Midbrain (tissue), 1 donor: ENCODE data around the gene LEMD1.

ENCODE experiments used
- DNase-seq: peaks from one replicate; lab custom pipeline; 2025; lab: John Stamatoyannopoulos, UW

LEMD1 gene

DNA sequence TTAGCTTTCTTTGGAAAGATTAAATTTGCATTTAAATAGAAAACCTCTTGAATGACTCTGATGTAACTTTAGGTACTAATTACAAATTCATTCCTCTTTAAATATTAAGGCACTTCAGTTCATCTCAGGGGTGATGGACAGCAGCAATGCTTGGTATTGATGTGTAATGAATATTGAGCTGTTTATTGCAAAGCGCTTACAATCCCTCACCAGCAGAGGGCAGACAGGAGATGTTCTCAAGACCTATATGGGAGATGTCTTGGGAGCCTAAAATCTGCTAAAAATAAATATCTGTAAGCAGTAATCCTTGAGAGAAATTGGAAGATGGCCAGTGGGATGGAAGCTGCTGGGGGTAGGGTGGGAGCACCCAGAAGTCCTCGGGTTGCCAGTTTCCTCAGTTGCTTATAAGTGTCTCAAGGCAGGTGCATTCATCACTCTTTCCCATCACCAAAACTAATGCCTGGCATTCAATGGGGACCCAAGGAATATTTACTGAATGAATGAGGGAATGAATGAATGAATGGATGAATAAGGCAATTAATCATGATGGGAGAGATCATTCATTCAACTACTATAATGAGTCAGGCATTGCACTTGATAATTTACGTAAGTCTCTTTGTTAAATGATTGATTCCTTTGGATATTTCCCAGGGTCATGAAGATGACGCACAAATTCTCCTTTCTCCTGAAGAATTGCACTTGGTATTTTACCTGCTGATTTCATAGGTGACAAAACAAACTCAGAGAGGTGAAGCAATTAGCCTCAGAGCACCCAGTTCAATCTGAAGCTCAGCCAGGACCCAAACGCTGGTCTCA is 67.4 kb downstream of the LEMD1 start:
- peak; percentile 77 for DNase-seq

DNA sequence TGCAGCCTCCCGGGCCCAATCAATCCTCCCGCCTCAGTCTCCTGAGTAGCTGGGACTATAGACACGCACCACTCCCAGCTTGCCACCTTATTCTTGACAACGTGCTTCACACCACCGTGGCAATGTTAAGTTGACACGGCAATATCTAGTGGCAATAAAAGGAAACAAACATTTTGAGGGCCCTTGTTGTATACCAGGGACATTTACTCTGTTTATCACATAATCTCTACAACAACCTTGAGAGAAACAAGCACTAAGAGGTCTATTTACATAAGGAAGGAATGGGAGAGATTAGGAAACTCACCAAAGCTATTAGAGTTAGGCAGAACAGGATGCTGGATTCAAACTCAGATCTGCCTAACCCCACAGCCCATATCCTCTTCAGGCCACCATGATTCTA is 68.2 kb downstream of the LEMD1 start:
- no peak for DNase-seq

DNA sequence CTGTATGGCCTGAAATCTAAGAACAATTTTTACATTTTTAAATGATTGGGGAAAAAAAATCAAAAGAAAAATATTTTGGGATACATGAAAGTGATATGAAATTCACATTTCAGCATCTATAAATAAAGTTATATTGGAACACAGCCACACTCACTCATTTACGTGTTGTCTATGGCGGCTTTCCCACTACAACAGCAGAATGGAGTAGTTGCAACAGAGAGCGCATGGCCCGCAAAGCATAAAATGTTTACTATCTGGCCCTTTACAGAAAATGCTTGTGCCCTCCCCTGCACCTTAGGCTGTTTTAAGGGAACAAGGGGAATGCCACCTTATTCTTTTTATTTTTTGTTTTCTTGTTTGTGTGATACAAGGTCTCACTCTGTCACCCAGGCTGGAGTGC is 68.7 kb downstream of the LEMD1 start:
- no peak for DNase-seq

DNA sequence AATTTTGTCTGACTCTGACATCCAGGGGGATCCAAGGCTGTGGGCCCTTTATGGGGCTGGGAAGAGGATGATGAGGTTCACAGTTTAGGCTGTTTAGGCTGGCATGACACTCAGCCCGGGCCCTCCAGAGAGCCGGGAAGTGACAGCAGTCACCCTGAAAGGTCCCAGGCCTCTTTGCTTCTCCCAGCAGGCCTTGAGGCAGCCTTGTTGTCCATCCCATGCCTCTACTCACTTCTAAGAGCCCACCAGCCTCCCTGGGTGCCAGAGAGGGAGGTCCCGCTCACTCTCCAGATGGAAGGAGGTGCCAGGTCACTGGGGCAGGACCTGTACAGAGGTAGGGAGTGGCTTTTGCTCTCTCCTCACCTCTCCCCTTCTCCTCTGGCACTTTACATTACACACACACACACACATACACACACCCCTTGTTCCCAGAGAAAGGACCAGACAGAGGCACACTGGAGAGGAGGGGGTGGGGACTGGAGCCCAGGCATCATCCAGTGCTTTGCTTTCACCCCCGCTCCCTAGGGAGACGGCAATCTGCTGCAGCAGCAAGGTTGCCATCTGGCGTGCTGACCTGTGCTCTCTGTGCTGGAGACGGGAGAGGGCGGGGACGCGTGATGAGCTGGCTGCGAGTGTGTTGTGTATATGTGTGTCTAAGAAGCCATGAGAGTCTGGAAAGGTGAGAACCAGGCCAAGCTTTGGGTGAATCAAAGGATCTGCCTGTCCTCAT is 69.7 kb downstream of the LEMD1 start:
- DNase-seq: no peak

DNA sequence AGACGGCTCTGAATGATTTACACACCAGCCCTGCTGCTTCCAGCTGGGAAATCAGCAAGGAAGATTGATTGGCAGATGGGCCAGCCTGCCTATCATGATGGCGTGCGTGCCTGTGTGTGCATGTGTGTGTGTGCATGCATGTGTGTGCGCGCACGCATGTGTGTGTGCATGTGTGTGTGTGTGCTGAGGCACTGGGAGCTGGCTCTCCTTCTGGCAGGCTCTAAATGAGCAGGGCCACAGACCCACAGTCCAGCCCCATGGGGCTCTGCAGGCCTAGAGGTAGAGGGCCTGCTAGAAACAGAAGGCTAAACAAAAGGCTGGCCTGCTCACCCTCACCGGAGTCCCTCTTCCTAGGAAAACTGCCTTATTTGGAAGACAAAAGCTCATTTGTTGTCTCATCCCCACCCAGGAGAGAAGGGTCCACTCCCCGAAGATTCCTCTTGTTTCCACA is 71.1 kb downstream of the LEMD1 start:
- no peak for DNase-seq

DNA sequence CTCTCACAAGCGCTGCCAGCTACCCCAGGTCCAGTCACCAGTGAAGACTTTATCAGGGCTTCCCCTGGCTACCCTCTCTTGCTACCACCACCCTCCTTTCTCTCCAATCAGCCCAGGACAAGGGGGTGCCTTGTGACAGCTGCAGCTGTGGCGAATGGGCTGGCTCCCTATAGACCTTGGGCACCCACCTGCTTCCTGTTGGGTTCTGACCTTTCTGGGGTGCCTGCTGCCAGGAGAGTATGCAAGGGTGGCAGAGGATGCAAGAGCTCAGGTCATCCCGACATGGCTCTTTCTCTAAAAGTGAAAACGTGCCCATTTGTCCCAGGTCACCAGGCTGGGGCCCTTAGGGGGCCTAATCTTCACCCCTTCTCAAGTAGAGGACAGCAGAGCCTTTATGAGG is 71.7 kb downstream of the LEMD1 start:
- DNase-seq: no peak

DNA sequence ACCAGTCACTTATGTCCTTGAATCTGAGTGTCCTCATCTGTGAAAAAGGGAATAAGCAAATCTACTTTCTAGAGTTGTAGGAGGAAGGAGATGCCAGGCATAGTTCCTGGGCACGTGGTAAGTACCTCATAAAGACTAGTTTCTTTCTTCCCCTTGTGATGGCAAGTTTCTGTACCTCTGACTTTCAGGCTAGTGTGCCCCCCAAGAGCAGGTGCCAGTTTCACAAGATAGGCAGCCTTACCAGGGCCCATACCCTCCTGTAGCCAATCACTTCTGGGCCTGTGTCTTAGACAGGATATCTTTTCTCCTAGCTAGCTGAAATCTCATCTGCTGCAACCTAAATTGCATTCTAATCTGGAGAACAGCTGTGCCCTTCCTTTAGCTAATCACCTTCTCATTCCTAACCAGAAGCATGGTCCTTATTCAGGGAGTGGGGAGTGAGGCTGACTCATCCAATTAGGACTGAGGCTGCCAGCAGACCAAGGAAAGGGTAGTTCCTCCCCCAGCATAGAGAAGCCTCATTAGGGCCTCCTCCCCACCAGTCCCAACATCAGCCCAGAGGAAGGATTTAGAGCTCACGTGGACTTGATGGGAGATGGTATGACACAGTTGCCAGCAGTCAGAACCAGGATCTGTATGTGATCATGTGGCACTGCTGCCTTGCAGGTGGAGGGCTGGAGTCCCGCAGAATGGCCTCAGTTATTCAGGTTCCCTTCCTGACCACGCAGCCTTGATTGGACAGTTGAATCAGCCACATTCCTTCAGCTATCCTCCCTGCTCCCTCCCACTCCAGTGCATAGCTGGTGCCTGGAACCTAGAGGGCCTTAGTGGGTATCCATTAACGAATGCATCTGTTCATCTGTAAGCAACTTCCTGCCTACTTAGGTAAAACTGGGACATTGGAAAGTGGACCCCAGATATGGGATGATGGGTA is 73.0 kb downstream of the LEMD1 start:
- DNase-seq: no peak

DNA sequence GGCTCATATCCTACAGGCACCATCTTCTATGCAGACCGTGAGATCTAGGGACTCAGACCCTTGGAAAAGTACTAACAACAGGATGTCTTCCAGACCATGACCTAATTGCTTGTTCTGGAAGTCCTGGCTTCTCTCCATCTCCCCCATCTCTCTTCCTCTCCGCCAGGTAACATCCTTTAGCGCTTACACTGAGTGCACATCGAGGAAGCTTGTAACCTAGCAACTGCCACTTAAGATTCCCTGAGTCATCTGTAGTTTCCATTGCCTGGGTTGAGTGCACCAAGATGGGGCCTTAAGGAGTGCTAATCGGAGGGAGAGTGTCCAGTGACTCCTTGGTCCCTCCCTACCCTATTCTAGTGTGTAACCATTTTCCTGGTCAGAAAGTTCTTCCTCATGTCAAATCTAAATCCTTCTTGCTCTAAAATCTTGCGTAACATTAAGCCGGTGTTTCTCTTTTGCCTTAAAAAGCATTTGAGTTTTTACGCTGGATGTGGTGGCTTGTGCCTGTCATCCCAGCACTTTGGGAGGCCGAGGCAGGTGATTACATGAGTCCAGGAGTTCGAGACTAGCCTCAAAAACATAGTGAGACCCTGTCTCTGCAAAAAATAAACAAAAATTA is 74.8 kb downstream of the LEMD1 start:
- no peak for DNase-seq

DNA sequence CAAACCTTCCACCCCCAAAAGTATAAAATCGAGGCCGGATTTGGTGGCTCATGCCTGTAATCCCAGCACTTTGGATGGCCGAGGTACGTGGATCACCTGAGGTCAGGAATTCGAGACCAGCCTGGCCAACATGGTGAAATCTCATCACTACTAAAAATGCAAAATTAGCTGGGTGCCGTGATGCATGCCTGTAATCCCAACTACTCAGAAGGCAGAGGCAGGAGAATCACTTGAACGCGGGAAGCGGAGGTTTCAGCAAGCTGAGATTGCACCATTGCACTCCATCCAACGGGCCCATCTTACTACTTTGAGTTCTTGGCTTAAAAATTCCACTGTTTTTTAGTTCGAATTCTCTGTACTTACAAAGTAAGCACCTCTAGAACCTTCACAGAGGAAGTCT is 76.1 kb downstream of the LEMD1 start:
- no peak for DNase-seq

DNA sequence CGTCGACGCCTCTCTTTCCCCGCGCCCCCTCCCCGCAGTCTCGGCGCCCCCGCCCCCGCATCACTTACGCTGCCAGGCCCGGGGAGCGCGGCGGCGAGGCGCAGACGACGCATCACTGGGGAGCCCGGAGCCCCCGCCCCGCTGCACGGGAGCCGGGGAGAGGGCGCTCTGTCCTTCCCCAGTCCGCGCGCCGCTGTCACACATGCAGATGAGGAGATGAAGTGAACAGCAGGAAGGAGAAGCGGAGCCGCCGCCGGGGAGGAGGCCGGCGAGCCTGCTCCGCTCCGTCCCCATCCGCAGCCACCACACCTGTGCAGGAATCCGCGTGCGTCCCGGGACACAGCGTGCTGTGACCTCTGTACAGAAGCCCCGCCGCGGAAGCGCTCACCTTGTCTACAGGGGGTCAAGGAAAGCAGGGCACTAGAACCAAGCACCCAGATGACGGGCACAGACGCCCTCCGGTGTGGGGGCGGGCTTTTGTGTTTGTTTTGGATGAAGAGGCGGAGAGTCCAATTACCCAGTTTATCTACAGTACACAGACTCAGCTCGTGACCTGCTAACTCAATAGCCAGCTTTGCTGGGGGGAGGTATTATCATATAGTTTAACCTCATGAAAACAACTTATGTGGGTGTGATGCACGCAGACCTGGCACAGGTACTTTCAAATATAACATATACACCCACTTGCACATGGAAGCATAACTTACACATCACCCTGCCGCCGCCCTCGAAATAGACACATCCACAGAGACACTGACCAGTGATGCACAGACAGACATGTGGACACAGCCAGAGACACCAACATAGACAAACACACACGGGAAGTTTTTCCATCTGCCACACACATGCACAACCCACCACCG is 77.6 kb downstream of the LEMD1 start:
- DNase-seq: no peak

DNA sequence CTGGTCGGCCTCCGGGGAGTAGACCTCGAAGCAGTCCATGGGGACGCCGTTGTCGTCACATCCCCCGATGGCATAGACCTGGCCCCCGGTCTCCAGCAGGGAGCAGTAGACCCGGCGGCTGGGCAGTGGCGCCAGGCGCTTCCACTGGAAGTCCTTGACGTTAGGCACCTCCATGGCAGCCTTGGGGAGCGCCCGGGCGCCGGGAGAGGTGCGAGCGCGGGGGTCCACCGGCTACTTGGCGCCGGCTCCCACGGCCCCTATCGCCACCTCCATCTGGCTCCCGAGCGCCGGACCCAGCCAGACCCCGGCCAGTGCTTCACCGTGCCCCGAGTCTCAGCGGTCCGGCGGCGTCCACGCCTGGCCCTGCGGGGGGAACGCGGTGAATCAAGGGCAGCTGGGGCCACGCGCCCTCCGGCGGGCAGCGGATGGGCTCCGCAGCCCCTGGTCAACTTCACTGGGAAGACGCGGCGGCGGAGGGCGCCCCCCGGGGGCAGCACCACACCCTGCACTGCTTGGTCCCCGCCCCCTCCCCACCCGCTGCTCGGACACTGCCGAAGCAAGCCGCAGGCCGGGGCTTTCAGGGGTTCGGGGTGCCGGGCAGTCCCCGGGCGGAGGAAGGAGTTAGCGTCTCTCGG is 78.3 kb downstream of the LEMD1 start:
- DNase-seq: no peak

DNA sequence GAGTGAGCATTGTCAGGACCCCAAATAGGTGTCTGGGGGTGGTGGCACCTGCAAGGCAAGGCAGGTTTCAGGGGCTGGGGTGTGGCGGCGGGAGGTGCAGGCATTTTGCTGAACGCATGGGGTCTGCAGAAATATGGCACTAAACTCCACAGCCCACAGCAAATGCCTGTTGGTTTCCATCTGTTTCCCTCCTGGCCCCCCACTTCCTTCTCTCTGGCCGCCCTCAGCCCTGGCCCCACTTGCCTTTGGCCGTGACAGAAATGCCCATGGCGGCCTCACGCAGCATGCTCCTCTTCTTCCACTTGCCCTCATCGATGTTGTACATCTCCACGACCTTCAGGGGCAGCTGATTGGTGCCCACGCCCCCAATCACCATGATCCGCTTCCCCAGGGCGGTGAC is 78.9 kb downstream of the LEMD1 start:
- no peak for DNase-seq

DNA sequence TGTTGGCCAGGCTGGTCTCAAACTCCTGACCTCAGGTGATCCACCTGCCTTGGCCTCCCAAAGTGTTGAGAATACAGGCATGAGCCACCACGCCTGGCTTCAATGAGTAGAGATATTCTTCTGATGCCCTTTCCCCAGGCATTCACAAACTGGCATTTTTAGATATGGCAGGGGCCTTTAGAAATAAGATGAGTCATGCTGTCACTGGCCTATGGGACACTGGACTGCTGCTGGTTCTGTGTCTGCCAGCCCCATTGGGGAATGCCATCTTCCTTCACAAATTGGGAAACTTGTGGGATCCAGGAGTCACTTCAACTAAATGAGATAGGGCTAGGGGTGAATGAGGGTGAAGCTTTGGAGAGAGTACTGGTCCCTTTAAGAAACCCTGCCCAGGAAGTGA is 81.2 kb downstream of the LEMD1 start:
- no peak for DNase-seq

DNA sequence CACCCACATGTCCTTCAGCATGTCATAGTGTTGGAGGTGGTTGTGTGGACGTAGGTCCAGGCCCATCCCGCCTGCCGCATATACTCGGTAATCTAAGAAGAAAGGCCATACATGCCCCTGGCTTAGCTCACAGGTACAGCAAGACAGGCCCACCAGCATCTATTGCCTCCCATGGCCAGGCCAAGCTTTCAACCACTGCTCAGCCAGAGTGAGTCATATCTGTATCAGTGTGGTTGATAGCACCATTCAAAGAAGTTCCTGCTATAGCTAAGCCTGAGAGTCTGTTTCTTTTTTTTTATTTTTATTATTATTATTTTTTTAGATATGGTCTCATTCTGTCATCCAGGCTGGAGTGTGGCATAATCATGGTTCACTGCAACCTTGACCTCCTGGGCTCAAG is 82.1 kb downstream of the LEMD1 start:
- no peak for DNase-seq

DNA sequence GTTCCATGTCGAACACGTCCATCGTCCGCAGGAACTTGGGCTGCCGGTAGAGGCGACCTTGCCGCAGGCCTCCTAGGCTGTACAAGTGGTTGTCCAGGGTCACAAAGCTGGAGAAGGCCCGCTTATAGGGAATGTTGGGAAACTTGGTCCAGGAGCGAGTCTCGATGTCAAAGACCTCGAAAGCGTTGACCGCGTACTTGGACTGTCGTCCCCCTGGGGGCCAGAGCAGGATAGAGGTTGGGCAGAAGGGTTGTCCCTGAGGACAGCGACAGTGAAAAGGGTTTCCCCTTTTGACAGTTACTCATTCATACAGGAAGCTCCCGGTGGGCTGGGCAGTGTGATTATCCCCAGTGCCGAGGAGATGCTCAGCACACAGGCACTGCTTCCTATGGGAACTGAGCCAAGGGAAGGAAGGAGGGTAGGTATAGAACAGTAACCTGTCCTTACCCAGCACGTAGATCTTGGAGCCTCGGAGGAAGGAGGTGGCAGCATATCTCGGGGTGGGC is 82.6 kb downstream of the LEMD1 start:
- DNase-seq: no peak

DNA sequence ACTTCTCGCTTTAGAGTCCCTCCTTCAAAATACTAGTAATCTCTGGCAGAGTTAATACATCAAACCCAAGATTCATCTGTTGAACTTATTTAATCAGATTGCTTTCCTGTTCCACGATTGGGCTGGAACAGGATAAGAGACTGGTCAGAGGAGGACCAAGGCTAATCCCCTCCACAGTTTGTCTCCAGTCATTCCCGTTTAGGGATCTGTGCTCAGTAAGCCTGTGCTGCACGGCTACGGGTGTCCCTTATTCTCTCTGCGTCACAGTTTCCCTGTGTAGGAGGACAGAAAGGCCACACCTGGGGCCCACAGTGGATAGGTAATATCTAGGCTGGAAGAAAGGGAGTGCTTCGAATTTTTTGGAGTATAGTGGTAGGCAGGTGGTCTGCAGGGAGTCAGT is 83.8 kb downstream of the LEMD1 start:
- DNase-seq: no peak

DNA sequence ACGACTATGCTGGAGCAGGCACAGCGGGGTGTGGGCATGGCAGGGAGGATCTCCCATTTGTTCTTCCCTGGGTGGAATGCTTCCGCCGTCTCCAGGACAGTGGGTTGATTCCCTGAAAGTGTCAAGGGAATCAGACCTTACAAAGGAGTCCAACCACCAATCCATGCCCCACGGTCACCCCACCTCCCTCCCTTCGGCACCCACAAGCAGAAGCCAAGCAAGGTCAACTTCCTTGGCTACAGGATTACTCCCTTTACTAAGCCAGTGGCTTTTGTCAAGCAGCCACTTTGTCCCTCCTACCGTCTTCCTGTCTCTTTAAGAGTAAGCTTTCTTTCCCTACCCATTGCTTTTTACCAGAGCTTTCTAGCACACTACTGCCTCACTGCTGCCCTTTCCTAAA is 84.4 kb downstream of the LEMD1 start:
- DNase-seq: no peak

DNA sequence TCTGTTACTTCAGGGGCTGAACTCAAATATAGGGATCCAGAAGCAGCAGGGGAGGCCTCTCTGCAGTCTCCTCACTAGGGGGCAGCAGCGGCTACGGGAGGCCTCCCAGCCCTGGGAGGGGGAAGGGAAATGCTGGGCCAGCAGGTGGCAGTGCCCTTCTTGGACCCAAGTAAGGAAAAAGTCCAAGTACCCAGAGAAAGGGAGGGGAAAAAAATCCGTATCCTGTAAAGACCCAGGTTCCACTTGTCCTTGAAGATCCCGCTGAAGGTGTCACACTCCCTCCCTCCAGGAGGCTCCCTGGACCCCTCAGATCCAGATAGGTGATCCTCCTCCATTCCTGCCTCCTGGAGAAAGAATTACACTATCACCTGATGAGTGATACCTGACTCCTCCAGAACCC is 86.2 kb downstream of the LEMD1 start:
- DNase-seq: peak; percentile 87

DNA sequence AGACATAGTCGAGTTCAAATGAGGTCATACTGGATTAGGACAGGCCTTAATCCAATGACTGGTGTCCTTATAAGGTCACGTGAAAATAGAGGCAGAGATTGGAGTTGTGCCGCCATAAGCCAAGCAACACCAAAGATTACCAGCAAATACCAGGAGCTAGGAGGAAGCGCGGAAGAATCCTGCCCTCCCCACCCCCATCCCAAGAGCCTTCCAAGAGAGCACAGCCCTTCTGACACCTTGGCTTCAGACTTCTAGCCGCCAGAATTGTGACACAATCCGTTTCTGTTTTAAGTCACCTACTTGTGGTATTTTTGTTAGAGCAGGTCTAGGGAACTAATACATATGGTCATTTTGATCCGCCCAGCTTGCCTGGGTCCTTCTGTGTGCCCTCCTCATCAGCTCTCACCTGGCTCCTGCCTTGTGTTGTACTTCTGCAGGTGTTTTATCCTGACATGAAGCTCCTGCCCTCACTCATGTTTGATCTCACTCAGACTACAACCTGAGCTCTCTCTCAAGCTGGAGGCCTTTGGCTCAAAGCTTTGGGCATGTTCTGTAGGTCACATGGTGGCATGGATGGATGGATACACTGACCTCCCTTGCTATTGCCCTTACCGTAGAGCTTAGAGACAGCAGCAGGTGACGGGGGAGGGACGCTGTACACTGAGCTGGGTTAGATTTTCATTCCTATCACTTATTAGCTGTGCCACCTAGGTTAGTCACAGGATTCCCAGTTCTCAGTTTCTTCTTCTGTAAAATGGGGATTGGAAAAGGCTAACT is 89.7 kb downstream of the LEMD1 start:
- DNase-seq: no peak
